ENCODE measurements around the gene FAM110D. TPM values are rescaled to one million over a fixed set of nuclear protein-coding genes. Genes with fewer than 3 reads are reported as not detected.

The FAM110D gene
- total RNA-seq, 1 donor from 2014 or later, result 3.8 TPM

GRCh38 chr1:26184086-26184485, 25.2 kb downstream of the FAM110D start:
- no peaks in the 10 kb centered on the region for H3K27me3 ChIP-seq (ENCODE audit: low read depth)
- no peaks in the 10 kb centered on the region for H3K4me1 ChIP-seq
- H3K4me3 ChIP-seq, result no peak overlapping the region
- ATAC-seq, result no peak
- H3K9me3 ChIP-seq, result no peaks in the 10 kb centered on the region
- DNase-seq, result no peak
- peaks cover 9% of the 10 kb centered on the region for H3K36me3 ChIP-seq
- no peak for TF ChIP-seq CTCF (IDR thresholded peaks at IDR 0.05)
- intact Hi-C loops (cut with DNase I), result no loop called here
- no peak overlapping the region for H3K27ac ChIP-seq

- intact Hi-C loops (cut with DNase I), result no loop called here
- ATAC-seq (no peak), DNase-seq (no peak)
- TF ChIP-seq CTCF (IDR thresholded peaks at IDR 0.05), result no peak
- no peaks in the 10 kb centered on the region for H3K27me3 ChIP-seq (ENCODE audit: low read depth)
- no peak overlapping the region for H3K4me3 ChIP-seq
- no peaks in the 10 kb centered on the region for H3K4me1 ChIP-seq
- peaks cover 9% of the 10 kb centered on the region for H3K36me3 ChIP-seq
- H3K27ac ChIP-seq, result no peak overlapping the region
- H3K9me3 ChIP-seq, result no peaks in the 10 kb centered on the region
Measured at GRCh38 chr1:26184883-26185282, 26.0 kb downstream of the FAM110D start.

- Histone ChIP-seq H3K27me3 (ENCODE audit: low read depth) (no peaks in the 10 kb centered on the region), H3K9me3 (no peaks in the 10 kb centered on the region), H3K27ac (no peak overlapping the region), H3K4me1 (no peaks in the 10 kb centered on the region), H3K4me3 (no peak overlapping the region), H3K36me3 (no peaks in the 10 kb centered on the region)
- TF ChIP-seq CTCF (IDR thresholded peaks at IDR 0.05), result no peak
- no peak for DNase-seq
- intact Hi-C loops (cut with DNase I), result no loop called here
- ATAC-seq, result no peak
Measured at GRCh38 chr1:26187882-26188281, 29.0 kb downstream of the FAM110D start.

- TF ChIP-seq CTCF (IDR thresholded peaks at IDR 0.05), result no peak
- intact Hi-C loops (cut with DNase I), result no loop called here
Measured at GRCh38 chr1:26188477-26188876, 29.6 kb downstream of the FAM110D start.

GRCh38 chr1:26189331-26189730, 30.5 kb downstream of the FAM110D start:
- H3K27ac ChIP-seq, result no peak overlapping the region
- ATAC-seq, result no peak
- no peak for DNase-seq
- H3K4me3 ChIP-seq, result no peak overlapping the region
- no peaks in the 10 kb centered on the region for H3K36me3 ChIP-seq
- H3K9me3 ChIP-seq, result no peaks in the 10 kb centered on the region
- TF ChIP-seq CTCF (IDR thresholded peaks at IDR 0.05), result no peak
- no peaks in the 10 kb centered on the region for H3K4me1 ChIP-seq
- intact Hi-C loops (cut with DNase I), result no loop called here
- H3K27me3 ChIP-seq (ENCODE audit: low read depth), result no peaks in the 10 kb centered on the region

More at GRCh38 chr1:26188477-26188876, 29.6 kb downstream of the FAM110D start:
- no peak for ATAC-seq
- Histone ChIP-seq H3K4me3 (no peak overlapping the region), H3K4me1 (no peaks in the 10 kb centered on the region), H3K36me3 (no peaks in the 10 kb centered on the region), H3K27me3 (ENCODE audit: low read depth) (no peaks in the 10 kb centered on the region), H3K27ac (no peak overlapping the region), H3K9me3 (no peaks in the 10 kb centered on the region)
- no peak for DNase-seq

- Histone ChIP-seq H3K4me3 (no peak overlapping the region), H3K27me3 (ENCODE audit: low read depth) (no peaks in the 10 kb centered on the region), H3K4me1 (no peaks in the 10 kb centered on the region), H3K9me3 (no peaks in the 10 kb centered on the region), H3K27ac (no peak overlapping the region), H3K36me3 (no peaks in the 10 kb centered on the region)
- no peak for DNase-seq
- intact Hi-C loops (cut with DNase I), result no loop called here
- no peak for TF ChIP-seq CTCF (IDR thresholded peaks at IDR 0.05)
- no peak for ATAC-seq
Measured at GRCh38 chr1:26189751-26190275, 30.9 kb downstream of the FAM110D start.
